AG04450 (cell line): ENCODE results near the gene YWHAB. TPM values are rescaled to one million over a fixed set of nuclear protein-coding genes. Genes with fewer than 3 reads are reported as not detected.

Experiments
- CTCF ChIA-PET: fragments of 300-600, 350-600 bp; formaldehyde crosslinking; extraction: SDS; loops from one replicate; lab custom pipeline; 2022; ENCODE audit warnings: antibody characterized with exemption, inconsistent platforms; lab: Charles Lee
- POLR2A ChIA-PET: fragments of 350-600 bp; formaldehyde crosslinking; extraction: SDS; loops from one replicate; lab custom pipeline; 2021; ENCODE audit warnings: antibody characterized with exemption, inconsistent platforms; lab: Yijun Ruan, JAX
- DNase-seq: peaks from one replicate; pipeline ENCODE4 v3.0.0-alpha.2; 2011; ENCODE audit warnings: low read depth, low spot score
- H3K27ac ChIP-seq: one replicate; pipeline ENCODE4 v1.5.1; 2012; ENCODE audit warnings: low read depth, low read length, control low read depth
- H3K27me3 ChIP-seq: one replicate; pipeline ENCODE4 v1.6.0; 2012; ENCODE audit warnings: low read length; ENCODE audit not compliant: control insufficient read depth, insufficient read depth
- H3K4me3 ChIP-seq: 2 replicates; pipeline ENCODE4 v1.5.1; 2011; ENCODE audit warnings: mild to moderate bottlenecking, low read depth, low read length, control low read depth
- H3K9me3 ChIP-seq: 2 replicates; pipeline ENCODE4 v1.5.1; 2012; ENCODE audit warnings: low read length; ENCODE audit not compliant: control insufficient read depth, insufficient read depth
- CTCF ChIP-seq: IDR thresholded peaks from 2 replicates; pipeline ENCODE4 v1.5.1; 2011; ENCODE audit warnings: low read depth, low read length, control low read depth, inconsistent platforms
- polyA plus RNA-seq: library from polyadenylated mRNA; depleted of rRNA; stranded (reverse); fragments of >200 nt; gene quantifications from 2 replicates; pipeline ENCODE4 v1.2.3, GENCODE V29; 2011

Gene YWHAB
- polyA plus RNA-seq, 1 experiment, result 178 TPM

- POLR2A ChIA-PET, result no interaction called here
- DNase-seq, result no peak
- Histone ChIP-seq H3K27ac (no peak overlapping the region), H3K27me3 (no peaks in the 10 kb centered on the region), H3K4me3 (no peak overlapping the region), H3K9me3 (no peaks in the 10 kb centered on the region)
- TF ChIP-seq CTCF, result no peak
- CTCF ChIA-PET, result interaction anchor here (0.5 to 3.9 kb wide), 3 partner anchors 16 to 532 kb away, joined by 3 to 15 read pairs (median 4); no protein-coding TSS in a partner anchor
Observed at GRCh38 chr20:44904377-44904776, 18.9 kb downstream of the YWHAB start.

- H3K9me3 ChIP-seq, result no peaks in the 10 kb centered on the region
- H3K27ac ChIP-seq, result no peak overlapping the region
- peak overlapping the region; percentile 79 for H3K4me3 ChIP-seq
- DNase-seq, result no peak
- no peak for TF ChIP-seq CTCF
- H3K27me3 ChIP-seq, result no peaks in the 10 kb centered on the region
- ChIA-PET POLR2A (interaction anchor here (0.6 to 1.4 kb wide), 3 partner anchors 16 to 434 kb away, joined by 3 read pairs; partner anchors contain the start of genes TOMM34 and TTPAL), CTCF (interaction anchor here (0.6 to 2.3 kb wide), 2 partner anchors 21 to 103 kb away, joined by 4 to 7 read pairs; no protein-coding TSS in a partner anchor)
Observed at GRCh38 chr20:44908987-44909871, 23.7 kb downstream of the YWHAB start.

- H3K4me3 ChIP-seq, result peak within 1 kb of the TSS; percentile 79
- DNase-seq, result no peak
- H3K27ac ChIP-seq, result no peak within 1 kb of the TSS
- ChIA-PET CTCF (interaction anchor here (0.6 to 2.3 kb wide), 2 partner anchors 22 to 102 kb away, joined by 4 to 7 read pairs; no protein-coding TSS in a partner anchor), POLR2A (interaction anchor here (0.6 to 1.4 kb wide), 4 partner anchors 8 to 435 kb away, joined by 3 read pairs; partner anchors contain the start of genes TOMM34 and TTPAL)
- H3K27me3 ChIP-seq, result no peaks in the 10 kb centered on the region
- H3K9me3 ChIP-seq, result no peaks in the 10 kb centered on the region
- no peak for TF ChIP-seq CTCF
Observed at GRCh38 chr20:44909872-44910689, 24.6 kb downstream of the YWHAB start, which contains the start of gene PABPC1L. TSS of gene PABPC1L (plus strand) at chr20:44910060. CDS start at chr20:44910144, 84 bp downstream.

GRCh38 chr20:44910690-44911262, 25.3 kb downstream of the YWHAB start:
- no peak for DNase-seq
- H3K27ac ChIP-seq, result no peak overlapping the region
- H3K9me3 ChIP-seq, result no peaks in the 10 kb centered on the region
- POLR2A ChIA-PET, result interaction anchor here (0.7 to 1.4 kb wide), 2 partner anchors 9 to 49 kb away, joined by 3 read pairs; partner anchors contain the start of gene TOMM34
- H3K4me3 ChIP-seq, result peak overlapping the region; percentile 79
- no peaks in the 10 kb centered on the region for H3K27me3 ChIP-seq
- TF ChIP-seq CTCF, result no peak
- CTCF ChIA-PET, result no interaction called here
